OCI-LY3 (cell line): ENCODE measurements around the gene FAM174A.
"Not testable (repeated sequence)": the region's sequence is repeated elsewhere in the genome, so short reads cannot be mapped to it uniquely, and the experiment has no call there.

ENCODE experiments used
- H2AFZ ChIP-seq: fragments of 200-600, 300-600 bp; shearing (Covaris generic); 2 replicates; pipeline ENCODE4 v1.6.0; 2014; ENCODE audit warnings: antibody characterized with exemption, low read depth, low read length
- H3K27ac ChIP-seq: fragments of 200-600, 300-600 bp; sonication (generic); 2 replicates; pipeline ENCODE4 v1.5.1; 2014; ENCODE audit warnings: mild to moderate bottlenecking, low read length, moderate library complexity, mixed read lengths
- H3K27me3 ChIP-seq: fragments of 200-600, 300-600 bp; sonication (generic); 2 replicates; pipeline ENCODE4 v1.6.1; 2014; ENCODE audit warnings: low read depth, low read length, mixed read lengths
- H3K36me3 ChIP-seq: fragments of 200-600, 300-600 bp; sonication (generic); replicated peaks from 2 replicates; pipeline ENCODE3; 2014; ENCODE audit warnings: low read depth, low read length, mixed read lengths
- H3K4me1 ChIP-seq: fragments of 300-600, 200-600 bp; sonication (generic); 2 replicates; pipeline ENCODE4 v1.6.1; 2014; ENCODE audit warnings: low read length, mixed read lengths
- H3K4me2 ChIP-seq: fragments of 200-600, 300-600 bp; sonication (generic); 2 replicates; pipeline ENCODE4 v1.6.1; 2014; ENCODE audit warnings: low read length, mixed read lengths
- H3K4me3 ChIP-seq: fragments of 300-600, 200-600 bp; sonication (generic); 2 replicates; pipeline ENCODE4 v1.5.1; 2014; ENCODE audit warnings: antibody characterized with exemption, mild to moderate bottlenecking, low read length, moderate library complexity
- H3K79me2 ChIP-seq: fragments of 300-600, 200-600 bp; shearing (Covaris generic); 2 replicates; pipeline ENCODE4 v1.6.1; 2014; ENCODE audit warnings: mild to moderate bottlenecking, low read length, mixed read lengths
- H3K9ac ChIP-seq: fragments of 300-600, 200-600 bp; shearing (Covaris generic); 2 replicates; pipeline ENCODE4 v1.6.0; 2014; ENCODE audit warnings: mild to moderate bottlenecking, low read length, moderate library complexity
- H3K9me3 ChIP-seq: fragments of 200-600, 300-600 bp; shearing (Covaris generic); 2 replicates; pipeline ENCODE4 v1.6.1; 2014; ENCODE audit warnings: low read length, mixed read lengths; ENCODE audit not compliant: insufficient read depth
- H4K20me1 ChIP-seq: fragments of 200-600, 300-600 bp; sonication (generic); 2 replicates; pipeline ENCODE4 v1.6.1; 2016; ENCODE audit warnings: low read length, mixed read lengths; ENCODE audit not compliant: insufficient read depth
- EZH2phosphoT487 ChIP-seq: fragments of 200-600 bp; shearing (Covaris generic); IDR thresholded peaks from 2 replicates; pipeline ENCODE4 v1.6.1; 2018; ENCODE audit warnings: antibody characterized with exemption, mixed run types, low read depth
- TF ChIP-seq, protein P1 (sequence below): fragments of 200-600, 300-600 bp; sonication (generic); IDR thresholded peaks from 2 replicates; pipeline ENCODE4 v1.5.1; 2014; ENCODE audit warnings: antibody characterized with exemption, low read length, low read depth

FAM174A gene

DNA sequence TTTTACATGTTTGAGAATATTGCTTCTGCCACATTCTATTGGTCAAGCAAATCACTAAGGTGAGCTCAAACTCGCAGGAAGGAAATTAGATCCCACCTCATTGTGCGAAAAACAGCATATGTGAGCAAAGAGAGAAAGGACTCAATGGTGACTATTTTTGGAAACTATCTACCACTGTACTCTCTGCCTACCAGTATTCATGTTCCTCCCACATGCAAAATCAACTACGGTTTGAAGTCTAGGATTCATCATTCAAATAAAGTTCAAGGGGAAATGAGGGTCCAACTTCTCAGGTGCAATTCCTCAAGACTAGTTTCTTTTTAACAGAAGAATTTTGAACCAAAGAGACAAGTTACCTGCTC lies 60.6 kb downstream of the FAM174A start:
- Histone ChIP-seq H3K4me2 (no peak overlapping the region), H2AFZ (no peak overlapping the region), H3K4me1 (peaks cover 10% of the 10 kb centered on the region), H3K9me3 (no peaks in the 10 kb centered on the region), H3K36me3 (no peaks in the 10 kb centered on the region), H3K27ac (no peak overlapping the region), H3K27me3 (no peaks in the 10 kb centered on the region), H3K4me3 (no peak overlapping the region), H3K79me2 (no peaks in the 10 kb centered on the region), H3K9ac (no peak overlapping the region), H4K20me1 (no peaks in the 10 kb centered on the region)
- TF ChIP-seq, protein P1, sequence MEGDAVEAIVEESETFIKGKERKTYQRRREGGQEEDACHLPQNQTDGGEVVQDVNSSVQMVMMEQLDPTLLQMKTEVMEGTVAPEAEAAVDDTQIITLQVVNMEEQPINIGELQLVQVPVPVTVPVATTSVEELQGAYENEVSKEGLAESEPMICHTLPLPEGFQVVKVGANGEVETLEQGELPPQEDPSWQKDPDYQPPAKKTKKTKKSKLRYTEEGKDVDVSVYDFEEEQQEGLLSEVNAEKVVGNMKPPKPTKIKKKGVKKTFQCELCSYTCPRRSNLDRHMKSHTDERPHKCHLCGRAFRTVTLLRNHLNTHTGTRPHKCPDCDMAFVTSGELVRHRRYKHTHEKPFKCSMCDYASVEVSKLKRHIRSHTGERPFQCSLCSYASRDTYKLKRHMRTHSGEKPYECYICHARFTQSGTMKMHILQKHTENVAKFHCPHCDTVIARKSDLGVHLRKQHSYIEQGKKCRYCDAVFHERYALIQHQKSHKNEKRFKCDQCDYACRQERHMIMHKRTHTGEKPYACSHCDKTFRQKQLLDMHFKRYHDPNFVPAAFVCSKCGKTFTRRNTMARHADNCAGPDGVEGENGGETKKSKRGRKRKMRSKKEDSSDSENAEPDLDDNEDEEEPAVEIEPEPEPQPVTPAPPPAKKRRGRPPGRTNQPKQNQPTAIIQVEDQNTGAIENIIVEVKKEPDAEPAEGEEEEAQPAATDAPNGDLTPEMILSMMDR = no peak
- TF ChIP-seq EZH2phosphoT487 = no peak

DNA sequence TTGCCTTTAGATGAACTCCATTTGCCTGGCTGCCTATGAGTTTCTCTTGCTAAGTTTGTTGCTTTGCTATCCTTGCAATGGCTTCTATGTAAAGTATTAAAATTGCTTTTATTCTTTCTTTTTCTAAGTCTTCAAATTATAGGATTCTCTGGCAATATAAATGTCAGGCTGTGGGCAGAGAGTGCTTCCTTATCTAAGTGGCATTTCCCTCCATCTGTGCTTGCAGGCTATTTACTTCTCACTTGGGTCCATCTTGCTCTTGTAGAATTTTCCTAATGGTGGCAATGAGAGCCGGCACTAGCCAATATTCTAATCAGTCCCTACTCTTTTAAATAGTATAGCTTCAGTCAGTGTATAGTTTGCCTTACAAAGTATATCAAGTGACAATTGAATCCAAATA lies 63.3 kb downstream of the FAM174A start:
- peaks cover 10% of the 10 kb centered on the region for H3K4me1 ChIP-seq
- no peaks in the 10 kb centered on the region for H3K27me3 ChIP-seq
- H3K4me2 ChIP-seq = no peak overlapping the region
- H3K27ac ChIP-seq = no peak overlapping the region
- H4K20me1 ChIP-seq = no peaks in the 10 kb centered on the region
- H3K4me3 ChIP-seq = no peak overlapping the region
- TF ChIP-seq EZH2phosphoT487 = no peak
- TF ChIP-seq, protein P1 = no peak
- no peaks in the 10 kb centered on the region for H3K9me3 ChIP-seq
- no peak overlapping the region for H2AFZ ChIP-seq
- H3K79me2 ChIP-seq = no peaks in the 10 kb centered on the region
- H3K9ac ChIP-seq = no peak overlapping the region
- H3K36me3 ChIP-seq = no peaks in the 10 kb centered on the region

- H3K4me3 ChIP-seq = no peak overlapping the region
- H3K9ac ChIP-seq = no peak overlapping the region
- H3K4me2 ChIP-seq = peak overlapping the region; percentile 30; the same call in 1 of the 2 replicates
- peaks cover 10% of the 10 kb centered on the region for H3K4me1 ChIP-seq
- H3K27me3 ChIP-seq = no peaks in the 10 kb centered on the region
- no peaks in the 10 kb centered on the region for H4K20me1 ChIP-seq
- H3K79me2 ChIP-seq = no peaks in the 10 kb centered on the region
- H2AFZ ChIP-seq = no peak overlapping the region
- no peak for TF ChIP-seq EZH2phosphoT487
- TF ChIP-seq, protein P1 = no peak
- H3K27ac ChIP-seq = no peak overlapping the region
- no peaks in the 10 kb centered on the region for H3K9me3 ChIP-seq
- H3K36me3 ChIP-seq = no peaks in the 10 kb centered on the region
Observed at GRCh38 chr5:100600298-100600994, 65.3 kb downstream of the FAM174A start.

GRCh38 chr5:100603141-100603540 lies 68.0 kb downstream of the FAM174A start:
- no peak overlapping the region for H2AFZ ChIP-seq
- H3K4me1 ChIP-seq = peaks cover 10% of the 10 kb centered on the region
- TF ChIP-seq, protein P1 = no peak
- no peak for TF ChIP-seq EZH2phosphoT487
- no peaks in the 10 kb centered on the region for H3K79me2 ChIP-seq
- H3K4me3 ChIP-seq = no peak overlapping the region
- no peaks in the 10 kb centered on the region for H3K9me3 ChIP-seq
- no peak overlapping the region for H3K4me2 ChIP-seq
- no peaks in the 10 kb centered on the region for H3K27me3 ChIP-seq
- H3K27ac ChIP-seq = no peak overlapping the region
- no peaks in the 10 kb centered on the region for H3K36me3 ChIP-seq
- H4K20me1 ChIP-seq = no peaks in the 10 kb centered on the region
- no peak overlapping the region for H3K9ac ChIP-seq

DNA sequence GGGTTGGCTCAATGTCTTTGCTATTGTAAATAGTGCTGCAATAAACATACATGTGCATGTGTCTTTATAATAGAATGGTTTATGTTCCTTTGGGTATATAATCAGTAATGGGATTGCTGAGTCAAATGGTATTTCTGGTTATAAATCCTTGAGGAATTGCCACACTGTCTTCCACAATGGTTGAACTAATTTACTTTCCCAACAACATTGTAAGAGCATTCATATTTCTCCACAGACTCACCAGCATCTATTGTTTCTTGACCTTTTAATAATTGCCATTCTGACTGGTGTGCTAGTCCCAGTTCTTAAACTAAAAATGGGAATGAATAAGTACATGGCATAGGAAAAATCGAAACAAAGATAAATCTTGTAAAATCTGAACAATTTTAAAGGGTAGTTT lies 68.8 kb downstream of the FAM174A start:
- H3K9me3 ChIP-seq, H4K20me1 ChIP-seq, H3K4me3 ChIP-seq, H3K27ac ChIP-seq, H3K9ac ChIP-seq, H3K27me3 ChIP-seq, H3K4me2 ChIP-seq, H2AFZ ChIP-seq, H3K36me3 ChIP-seq, H3K79me2 ChIP-seq: not testable (repeated sequence)
- H3K4me1 ChIP-seq = peaks cover 10% of the 10 kb centered on the region
